B cell (primary cell): ENCODE measurements around the gene OXCT1. TPM values are rescaled to one million over a fixed set of nuclear protein-coding genes. Genes with fewer than 3 reads are reported as not detected.
"Not testable (repeated sequence)": the region's sequence is repeated elsewhere in the genome, so short reads cannot be mapped to it uniquely, and the experiment has no call there.

Experiments
- ATAC-seq: fragments of 200-7000 bp; cut with Tn5 transposase; one replicate; pipeline ENCODE4 v1.10.0; 2021; ENCODE audit warnings: low read depth, mild to moderate bottlenecking, moderate number of reproducible peaks, moderate library complexity
- CTCF ChIA-PET: fragments of 350-600 bp; sonication (Branson Sonifier 250); formaldehyde crosslinking; loops from one replicate; lab custom pipeline; 2021; ENCODE audit warnings: antibody characterized with exemption, inconsistent platforms; lab: Charles Lee
- POLR2A ChIA-PET: fragments of 350-600 bp; sonication (Branson Sonifier 250); formaldehyde crosslinking; loops from one replicate; lab custom pipeline; 2021; ENCODE audit warnings: antibody characterized with exemption; lab: Charles Lee
- DNase-seq: peaks from one replicate; pipeline ENCODE4 v3.0.0; 2013
- H2AFZ ChIP-seq: 2 replicates; pipeline ENCODE4 v1.6.1; 2012; ENCODE audit warnings: mild to moderate bottlenecking, low read depth, low read length; ENCODE audit not compliant: insufficient read depth, poor library complexity, severe bottlenecking
- H3K27ac ChIP-seq, 2 donors: 1 replicate in 1 of 2; 2 replicates in 1 of 2; pipeline ENCODE4 v1.5.1; 2012 to 2013; ENCODE audit warnings: low read length in 2 of 2, mild to moderate bottlenecking in 2 of 2, moderate library complexity in 1 of 2
- H3K27me3 ChIP-seq, 4 experiments: fragments of 200-600 bp in 1 of 4; sonication (generic) in 1 of 4; replicated peaks in 1 of 4; 1 replicate in 2 of 4; 2 replicates in 2 of 4; pipeline versions ENCODE4 v1.6.1 to v1.7.0; 2013 to 2016; ENCODE audit warnings: low read length in 3 of 4, mild to moderate bottlenecking in 2 of 4, mixed read lengths in 1 of 4, moderate library complexity in 1 of 4; ENCODE audit not compliant: insufficient read depth in 4 of 4, control insufficient read depth in 3 of 4; ENCODE audit errors: control extremely low read depth in 1 of 4
- H3K36me3 ChIP-seq, 2 experiments: replicated peaks in 1 of 2; 1 replicate in 1 of 2; 2 replicates in 1 of 2; pipeline versions ENCODE4 v1.6.1 to v1.7.1; 2013; ENCODE audit warnings: low read length in 1 of 2; ENCODE audit not compliant: insufficient read depth in 2 of 2, control insufficient read depth in 1 of 2; ENCODE audit errors: control extremely low read depth in 1 of 2, extremely low read depth in 1 of 2
- H3K4me1 ChIP-seq, 2 donors: fragments of 200-600 bp in 1 of 2; sonication (generic) in 1 of 2; 1 replicate in 1 of 2; 2 replicates in 1 of 2; pipeline versions ENCODE4 v1.5.1 to v1.6.1; 2013 to 2017; ENCODE audit warnings: low read length in 2 of 2; ENCODE audit not compliant: control insufficient read depth in 2 of 2, insufficient read depth in 2 of 2
- H3K4me2 ChIP-seq: replicated peaks from 2 replicates; pipeline ENCODE3; 2012; ENCODE audit warnings: mild to moderate bottlenecking, low read depth, low read length; ENCODE audit not compliant: poor library complexity, severe bottlenecking
- H3K4me3 ChIP-seq, 5 experiments: fragments of 200-600 bp in 1 of 5; sonication (generic) in 1 of 5; 1 replicate in 3 of 5; 2 replicates in 2 of 5; pipeline versions ENCODE4 v1.5.1 to v1.7.0; 2011 to 2016; ENCODE audit warnings: low read length in 4 of 5, mild to moderate bottlenecking in 4 of 5, low read depth in 2 of 5, control low read depth in 1 of 5, moderate library complexity in 1 of 5; ENCODE audit not compliant: insufficient read depth in 1 of 5; ENCODE audit errors: control extremely low read depth in 1 of 5, extremely low read depth in 1 of 5
- H3K79me2 ChIP-seq: fragments of 200-600 bp; sonication (generic); one replicate; pipeline ENCODE4 v1.6.0; 2016; ENCODE audit warnings: low read length; ENCODE audit not compliant: control insufficient read depth, insufficient read depth
- H3K9ac ChIP-seq: fragments of 200-600 bp; sonication (generic); 2 replicates; pipeline ENCODE4 v1.6.1; 2017; ENCODE audit warnings: mild to moderate bottlenecking, low read length, moderate library complexity
- H3K9me3 ChIP-seq, 3 donors: one replicate each; pipeline versions ENCODE4 v1.6.1 to v1.7.1; 2013; ENCODE audit warnings: low read length in 2 of 3; ENCODE audit not compliant: control insufficient read depth in 2 of 3, insufficient read depth in 1 of 3; ENCODE audit errors: control extremely low read depth in 1 of 3
- H4K20me1 ChIP-seq: 2 replicates; pipeline ENCODE4 v1.6.0; 2012; ENCODE audit warnings: mild to moderate bottlenecking, low read length; ENCODE audit not compliant: insufficient read depth, control insufficient read depth, poor library complexity, severe bottlenecking
- H3K27ac Mint-ChIP-seq: one replicate; pipeline ENCODE4 v1.8.0; 2021; ENCODE audit warnings: mixed read lengths
- H3K27me3 Mint-ChIP-seq: one replicate; pipeline ENCODE4 v1.8.0; 2021; ENCODE audit warnings: mixed read lengths
- H3K4me1 Mint-ChIP-seq: one replicate; pipeline ENCODE4 v1.8.0; 2021; ENCODE audit warnings: mixed read lengths
- H3K4me3 Mint-ChIP-seq: one replicate; pipeline ENCODE4 v1.8.0; 2021; ENCODE audit warnings: mixed read lengths
- H3K9me3 Mint-ChIP-seq: one replicate; pipeline ENCODE4 v1.8.0; 2022; ENCODE audit warnings: mixed read lengths; ENCODE audit not compliant: insufficient read depth
- CTCF ChIP-seq: fragments of 200-600 bp; IDR thresholded peaks from one replicate; pipeline ENCODE4 v1.8.0; 2022; ENCODE audit warnings: antibody characterized with exemption, mild to moderate bottlenecking
- EZH2 ChIP-seq: IDR thresholded peaks from 2 replicates; pipeline ENCODE4 v1.6.1; 2012; ENCODE audit warnings: borderline replicate concordance, low read depth, mild to moderate bottlenecking, moderate library complexity, low read length; ENCODE audit not compliant: insufficient read depth, poor library complexity, severe bottlenecking
- WGBS: methylation state at CpG from one replicate; pipeline ENCODE4 v1.1.5; 2013; ENCODE audit warnings: missing lambda C conversion rate; ENCODE audit not compliant: insufficient coverage; 5-methylcytosine and 5-hydroxymethylcytosine counted together
- intact Hi-C: fragments of 100-400 bp; cut with micrococcal nuclease; formaldehyde crosslinking; loops from one replicate; pipeline ENCODE4 v1.10.0; 2022
- polyA plus RNA-seq: library from polyadenylated mRNA; depleted of rRNA; stranded (reverse); fragments of >200 nt; gene quantifications from 2 replicates; pipeline ENCODE4 v1.2.3, GENCODE V29; 2012
- total RNA-seq, 2 donors: library from RNA; stranded (reverse); fragments of 120-200 nt in 1 of 2; gene quantifications; 1 replicate in 1 of 2; 2 replicates in 1 of 2; pipeline versions ENCODE4 v1.2.3 to v1.2.4, GENCODE V29; 2013 to 2022

The OXCT1 gene
- total and polyA plus RNA-seq, 2 donors (not counting 1 experiment from before 2014, with no cell fraction given) = 11.0 to 35.6 TPM

- Histone ChIP-seq H3K27ac (no peak overlapping the region), H3K27me3 (no peaks in the 10 kb centered on the region), H3K79me2 (no peaks in the 10 kb centered on the region), H3K4me2 (no peak overlapping the region), H3K36me3 (peaks cover 0 to 2% of the 10 kb centered on the region in 2 experiments), H2AFZ (no peak overlapping the region), H3K9me3 (no peaks in the 10 kb centered on the region), H3K9ac (no peak overlapping the region), H3K4me1 (no peaks in the 10 kb centered on the region), H4K20me1 (peaks cover 9% of the 10 kb centered on the region), H3K4me3 (no peak overlapping the region)
- TF ChIP-seq EZH2 (no peak), CTCF (no peak)
- Mint-ChIP-seq H3K9me3 (peaks cover 2% of the 10 kb centered on the region), H3K27ac (no peak overlapping the region), H3K27me3 (no peaks in the 10 kb centered on the region), H3K4me1 (peaks cover 12% of the 10 kb centered on the region), H3K4me3 (no peak overlapping the region)
- DNase-seq (no peak), ATAC-seq (no peak)
- POLR2A ChIA-PET = no interaction called here
- CTCF ChIA-PET = no interaction called here
- intact Hi-C loops = no loop called here
These were observed 55.0 kb downstream of the OXCT1 start for GRCh38 chr5:41815261-41815660.

- H3K27ac Mint-ChIP-seq, H2AFZ ChIP-seq, H3K27me3 Mint-ChIP-seq, intact Hi-C loops, H3K9me3 Mint-ChIP-seq, H3K4me2 ChIP-seq, H3K27ac ChIP-seq, H3K4me3 ChIP-seq, H3K4me1 ChIP-seq, H3K79me2 ChIP-seq, H3K4me3 Mint-ChIP-seq, H4K20me1 ChIP-seq, POLR2A ChIA-PET, H3K9me3 ChIP-seq, H3K27me3 ChIP-seq, DNase-seq, ATAC-seq, CTCF ChIA-PET, H3K9ac ChIP-seq, H3K36me3 ChIP-seq: not testable (repeated sequence)
- peaks cover 14% of the 10 kb centered on the region for H3K4me1 Mint-ChIP-seq
- no CpG with 5 or more reads among the region's 4 CpGs for WGBS
These were observed 55.9 kb downstream of the OXCT1 start for GRCh38 chr5:41814306-41814705.
